ENCODE data around the gene PER2.

DNA sequence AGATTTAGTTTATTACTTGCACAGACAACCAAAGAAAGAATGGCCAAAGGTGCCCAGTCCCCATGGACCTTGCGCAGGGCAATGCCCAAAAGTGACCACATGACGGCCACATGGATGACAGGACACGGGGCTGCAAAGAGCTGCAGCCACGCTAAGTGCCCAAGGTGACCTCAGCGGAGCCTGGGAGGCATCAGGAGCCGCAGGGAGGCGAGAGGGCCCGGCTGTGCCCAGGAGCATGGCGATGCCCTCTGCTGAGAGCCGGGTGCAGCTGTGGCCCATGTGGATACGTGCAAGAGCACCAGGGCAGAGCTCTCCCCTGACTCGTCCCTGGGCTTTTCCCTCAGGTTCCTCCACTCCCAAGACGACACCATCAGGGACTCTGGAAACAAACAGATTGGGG is 63.3 kb downstream of the PER2 start:
- TF ChIP-seq POLR2AphosphoS5 (IDR thresholded peaks at IDR 0.05; ENCODE audit: insufficient read depth, low read depth, low read length) (no peak), POLR2A (IDR thresholded peaks at IDR 0.05; ENCODE audit: low read depth, low read length) (no peak), EZH2 (IDR thresholded peaks at IDR 0.05; ENCODE audit: borderline replicate concordance, low read depth, low read length, severe bottlenecking) (no peak), MYC (IDR thresholded peaks at IDR 0.05; ENCODE audit: low read depth, low read length) (no peak), JUN (IDR thresholded peaks at IDR 0.05; ENCODE audit: borderline replicate concordance, insufficient read depth, insufficient read length, low read depth) (no peak), GATA2 (IDR thresholded peaks at IDR 0.05; ENCODE audit: insufficient read depth, insufficient read length, low read depth, low read length) (no peak), FOS (IDR thresholded peaks at IDR 0.05; ENCODE audit: borderline replicate concordance, insufficient read depth, low read length) (no peak)
- TF ChIP-seq, protein P1, sequence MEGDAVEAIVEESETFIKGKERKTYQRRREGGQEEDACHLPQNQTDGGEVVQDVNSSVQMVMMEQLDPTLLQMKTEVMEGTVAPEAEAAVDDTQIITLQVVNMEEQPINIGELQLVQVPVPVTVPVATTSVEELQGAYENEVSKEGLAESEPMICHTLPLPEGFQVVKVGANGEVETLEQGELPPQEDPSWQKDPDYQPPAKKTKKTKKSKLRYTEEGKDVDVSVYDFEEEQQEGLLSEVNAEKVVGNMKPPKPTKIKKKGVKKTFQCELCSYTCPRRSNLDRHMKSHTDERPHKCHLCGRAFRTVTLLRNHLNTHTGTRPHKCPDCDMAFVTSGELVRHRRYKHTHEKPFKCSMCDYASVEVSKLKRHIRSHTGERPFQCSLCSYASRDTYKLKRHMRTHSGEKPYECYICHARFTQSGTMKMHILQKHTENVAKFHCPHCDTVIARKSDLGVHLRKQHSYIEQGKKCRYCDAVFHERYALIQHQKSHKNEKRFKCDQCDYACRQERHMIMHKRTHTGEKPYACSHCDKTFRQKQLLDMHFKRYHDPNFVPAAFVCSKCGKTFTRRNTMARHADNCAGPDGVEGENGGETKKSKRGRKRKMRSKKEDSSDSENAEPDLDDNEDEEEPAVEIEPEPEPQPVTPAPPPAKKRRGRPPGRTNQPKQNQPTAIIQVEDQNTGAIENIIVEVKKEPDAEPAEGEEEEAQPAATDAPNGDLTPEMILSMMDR (IDR thresholded peaks at IDR 0.05; ENCODE audit: extremely low read depth in 1 of 2, insufficient read depth in 1 of 2, low read depth in 1 of 2, low read length in 2 of 2): no peak
- TF ChIP-seq, protein P2, sequence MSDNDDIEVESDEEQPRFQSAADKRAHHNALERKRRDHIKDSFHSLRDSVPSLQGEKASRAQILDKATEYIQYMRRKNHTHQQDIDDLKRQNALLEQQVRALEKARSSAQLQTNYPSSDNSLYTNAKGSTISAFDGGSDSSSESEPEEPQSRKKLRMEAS (IDR thresholded peaks at IDR 0.05; ENCODE audit: insufficient read depth, insufficient read length): no peak
